ENCODE data around the gene RPS6KA6. TPM values are rescaled to one million over a fixed set of nuclear protein-coding genes. Genes with fewer than 3 reads are reported as not detected.

RPS6KA6 gene
- total and polyA plus RNA-seq, 2 donors (not counting 1 experiment from before 2014, with no cell fraction given), result 0.37 to 0.59 TPM

- Histone ChIP-seq H3K9ac (ENCODE audit: low read length) (no peak overlapping the region), H3K4me1 (ENCODE audit: control insufficient read depth in 2 of 2, insufficient read depth in 2 of 2, low read length in 2 of 2) (no peaks in the 10 kb centered on the region), H3K36me3 (replicated peaks in 1 of 2; ENCODE audit: control extremely low read depth in 1 of 2, control insufficient read depth in 1 of 2, extremely low read depth in 1 of 2, insufficient read depth in 2 of 2, low read length in 1 of 2) (no peaks in the 10 kb centered on the region), H3K79me2 (ENCODE audit: control insufficient read depth, insufficient read depth, low read length) (no peaks in the 10 kb centered on the region), H2AFZ (ENCODE audit: insufficient read depth, low read depth, low read length, poor library complexity, severe bottlenecking) (no peak overlapping the region), H4K20me1 (ENCODE audit: control insufficient read depth, insufficient read depth, low read length, poor library complexity, severe bottlenecking) (no peaks in the 10 kb centered on the region), H3K9me3 (ENCODE audit: control extremely low read depth in 1 of 3, control insufficient read depth in 2 of 3, insufficient read depth in 1 of 3, low read length in 2 of 3) (no peaks in the 10 kb centered on the region), H3K4me2 (replicated peaks; ENCODE audit: low read depth, low read length, poor library complexity, severe bottlenecking) (no peak overlapping the region), H3K27ac (ENCODE audit: low read length in 2 of 2) (no peak overlapping the region), H3K4me3 (ENCODE audit: control extremely low read depth in 1 of 5, extremely low read depth in 1 of 5, insufficient read depth in 1 of 5, low read depth in 2 of 5, low read length in 4 of 5) (no peak overlapping the region), H3K27me3 (replicated peaks in 1 of 4; ENCODE audit: control extremely low read depth in 1 of 4, control insufficient read depth in 3 of 4, insufficient read depth in 4 of 4, low read length in 3 of 4) (no peaks in the 10 kb centered on the region)
- POLR2A ChIA-PET, result no interaction called here
- CTCF ChIA-PET, result no interaction called here
- Mint-ChIP-seq H3K4me3 (no peak overlapping the region), H3K4me1 (no peaks in the 10 kb centered on the region), H3K27ac (no peak overlapping the region), H3K9me3 (ENCODE audit: insufficient read depth) (peaks cover 2% of the 10 kb centered on the region), H3K27me3 (no peaks in the 10 kb centered on the region)
- ATAC-seq (ENCODE audit: low read depth) (no peak), DNase-seq (no peak)
- WGBS (ENCODE audit: insufficient coverage), result no CpG with 5 or more reads among the region's 1 CpG
- TF ChIP-seq EZH2 (IDR thresholded peaks at IDR 0.05; ENCODE audit: borderline replicate concordance, insufficient read depth, low read depth, low read length, poor library complexity, severe bottlenecking), result no peak
- TF ChIP-seq CTCF (IDR thresholded peaks at IDR 0.05), result no peak
- intact Hi-C loops (cut with micrococcal nuclease), result no loop called here
Measured at GRCh38 chrX:84144281-84144680, 43.7 kb downstream of the RPS6KA6 start.

- Mint-ChIP-seq H3K9me3 (ENCODE audit: insufficient read depth) (no peaks in the 10 kb centered on the region), H3K27me3 (no peaks in the 10 kb centered on the region), H3K27ac (no peak overlapping the region), H3K4me1 (no peaks in the 10 kb centered on the region), H3K4me3 (no peak overlapping the region)
- H2AFZ ChIP-seq (ENCODE audit: insufficient read depth, low read depth, low read length, poor library complexity, severe bottlenecking), result no peak overlapping the region
- H3K9me3 ChIP-seq (ENCODE audit: control extremely low read depth in 1 of 3, control insufficient read depth in 2 of 3, insufficient read depth in 1 of 3, low read length in 2 of 3), result no peaks in the 10 kb centered on the region
- no CpG with 5 or more reads among the region's 2 CpGs for WGBS (ENCODE audit: insufficient coverage)
- H3K27me3 ChIP-seq (replicated peaks in 1 of 4; ENCODE audit: control extremely low read depth in 1 of 4, control insufficient read depth in 3 of 4, insufficient read depth in 4 of 4, low read length in 3 of 4), result no peaks in the 10 kb centered on the region
- no peak overlapping the region for H3K9ac ChIP-seq (ENCODE audit: low read length)
- POLR2A ChIA-PET, result no interaction called here
- H4K20me1 ChIP-seq (ENCODE audit: control insufficient read depth, insufficient read depth, low read length, poor library complexity, severe bottlenecking), result no peaks in the 10 kb centered on the region
- ATAC-seq (ENCODE audit: low read depth) (no peak), DNase-seq (no peak)
- no peaks in the 10 kb centered on the region for H3K79me2 ChIP-seq (ENCODE audit: control insufficient read depth, insufficient read depth, low read length)
- intact Hi-C loops (cut with micrococcal nuclease), result no loop called here
- no peak overlapping the region for H3K4me3 ChIP-seq (ENCODE audit: control extremely low read depth in 1 of 5, extremely low read depth in 1 of 5, insufficient read depth in 1 of 5, low read depth in 2 of 5, low read length in 4 of 5)
- no peak overlapping the region for H3K4me2 ChIP-seq (replicated peaks; ENCODE audit: low read depth, low read length, poor library complexity, severe bottlenecking)
- no peaks in the 10 kb centered on the region for H3K36me3 ChIP-seq (replicated peaks in 1 of 2; ENCODE audit: control extremely low read depth in 1 of 2, control insufficient read depth in 1 of 2, extremely low read depth in 1 of 2, insufficient read depth in 2 of 2, low read length in 1 of 2)
- CTCF ChIA-PET, result no interaction called here
- H3K27ac ChIP-seq (ENCODE audit: low read length in 2 of 2), result no peak overlapping the region
- TF ChIP-seq EZH2 (IDR thresholded peaks at IDR 0.05; ENCODE audit: borderline replicate concordance, insufficient read depth, low read depth, low read length, poor library complexity, severe bottlenecking) (no peak), CTCF (IDR thresholded peaks at IDR 0.05) (no peak)
- no peaks in the 10 kb centered on the region for H3K4me1 ChIP-seq (ENCODE audit: control insufficient read depth in 2 of 2, insufficient read depth in 2 of 2, low read length in 2 of 2)
Measured at GRCh38 chrX:84133023-84133422, 55.0 kb downstream of the RPS6KA6 start.

All from B cell (primary cell).